Measurements from ENCODE around the gene ATXN1.

ATXN1 gene

DNA sequence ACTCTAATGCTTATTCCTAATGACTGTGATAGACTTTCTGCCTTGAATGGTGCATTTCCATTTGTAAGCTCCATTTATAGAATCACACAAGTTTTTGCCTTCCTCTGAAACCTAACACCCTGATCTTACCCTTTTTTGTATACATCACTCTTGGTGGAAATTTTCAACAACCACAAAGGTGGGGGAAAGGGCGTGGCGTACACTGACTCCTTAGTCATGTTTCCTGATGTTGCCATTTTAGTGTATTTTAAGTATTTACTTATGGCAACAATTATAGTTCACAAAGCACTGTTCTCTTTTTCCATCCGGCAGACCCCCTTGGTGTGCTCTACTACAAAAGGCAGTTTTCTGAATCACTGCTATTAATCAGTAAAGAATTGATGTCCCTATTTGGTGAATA lies 92.0 kb downstream of the ATXN1 start:
- no peak for DNase-seq

DNA sequence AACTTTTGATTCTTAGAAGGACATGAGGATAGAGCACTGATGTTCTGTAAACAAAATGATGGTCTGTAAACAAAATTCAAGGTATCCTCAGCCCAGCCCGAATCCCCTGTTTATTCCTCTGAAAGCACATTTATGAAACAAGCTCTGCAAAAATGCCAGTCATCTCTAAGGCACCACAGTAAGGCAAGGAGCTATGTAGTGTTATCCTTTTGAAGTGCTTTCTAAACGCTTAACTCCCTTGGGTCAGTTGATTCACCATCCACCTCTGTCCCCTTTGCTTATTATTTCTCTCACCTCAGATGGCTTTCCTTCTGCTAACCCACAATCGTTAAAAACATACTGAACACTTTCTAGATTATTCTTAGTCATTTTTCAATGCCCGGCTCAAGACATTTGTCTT lies 93.8 kb downstream of the ATXN1 start:
- DNase-seq, result no peak

GRCh38 chr6:16665992-16666391 lies 95.3 kb downstream of the ATXN1 start:
- DNase-seq, result no peak

GRCh38 chr6:16665182-16665581 lies 96.1 kb downstream of the ATXN1 start:
- DNase-seq, result no peak

DNA sequence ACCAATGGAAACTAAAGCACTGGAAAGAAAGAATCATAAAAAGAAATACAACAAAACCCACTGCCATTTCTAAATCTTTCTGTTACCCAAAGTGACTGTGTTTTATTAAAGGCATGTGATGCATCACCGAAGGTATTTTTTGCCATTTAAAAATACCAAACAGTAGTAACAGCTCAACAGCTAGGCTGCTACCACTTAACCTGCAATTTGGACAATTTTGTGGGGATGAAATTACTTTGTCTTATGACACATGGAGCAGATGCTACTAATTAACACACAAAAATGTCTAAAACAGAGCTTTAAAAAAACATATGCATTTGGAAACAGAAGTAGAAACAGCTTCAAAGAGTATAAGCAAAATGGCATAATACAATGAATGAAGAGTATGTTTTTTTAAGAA lies 97.4 kb downstream of the ATXN1 start:
- DNase-seq, result no peak

- DNase-seq, result no peak
These were observed 101.1 kb downstream of the ATXN1 start for GRCh38 chr6:16660157-16660497.

- no peak for DNase-seq
These were observed 101.6 kb downstream of the ATXN1 start for GRCh38 chr6:16659466-16660156.

- DNase-seq, result no peak
These were observed 102.8 kb downstream of the ATXN1 start for GRCh38 chr6:16658348-16659034.

- DNase-seq, result no peak
These were observed 103.5 kb downstream of the ATXN1 start for GRCh38 chr6:16657768-16658167.

DNA sequence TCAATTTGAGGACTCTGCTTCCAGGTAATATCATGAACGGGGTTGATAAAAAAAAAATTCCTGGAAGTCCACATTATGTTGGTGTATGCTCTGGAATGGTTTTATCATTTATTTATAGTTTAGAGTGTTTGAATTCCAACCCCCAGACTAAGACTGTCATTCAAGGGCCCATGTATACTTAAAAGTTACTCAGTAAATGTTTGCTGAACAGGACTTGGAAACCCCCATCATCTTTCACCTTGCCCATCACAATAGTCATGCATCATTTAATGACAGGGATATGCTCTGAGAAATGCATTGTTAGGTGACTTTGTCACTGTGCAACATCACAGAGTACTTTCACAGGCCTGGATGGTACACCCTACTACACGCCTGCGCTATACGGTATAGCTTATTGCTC lies 104.8 kb downstream of the ATXN1 start:
- no peak for DNase-seq

DNA sequence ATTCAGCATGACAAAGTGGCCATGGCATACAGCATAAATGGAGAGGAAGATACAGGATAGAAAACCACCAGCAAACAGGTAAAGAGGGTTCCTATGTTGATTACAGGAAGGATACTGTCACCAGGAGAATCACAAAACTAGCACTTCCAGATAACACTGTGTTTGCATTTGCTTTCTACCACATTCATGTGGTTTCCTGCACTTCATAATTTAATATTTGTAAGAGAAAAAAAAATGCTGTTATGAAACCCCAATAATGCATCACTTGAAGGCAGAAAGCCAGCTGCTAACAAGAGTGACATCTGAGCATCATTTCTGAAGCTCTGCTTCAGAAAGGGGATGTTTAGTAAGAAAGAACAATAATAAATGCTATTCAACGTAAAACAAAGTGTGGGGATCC lies 106.6 kb downstream of the ATXN1 start:
- no peak for DNase-seq

GRCh38 chr6:16653226-16653625 lies 108.0 kb downstream of the ATXN1 start:
- DNase-seq, result no peak

GRCh38 chr6:16651871-16652270 lies 109.4 kb downstream of the ATXN1 start:
- no peak for DNase-seq

GRCh38 chr6:16649890-16650289 lies 111.4 kb downstream of the ATXN1 start:
- DNase-seq, result no peak

GRCh38 chr6:16649241-16649640 lies 112.0 kb downstream of the ATXN1 start:
- DNase-seq, result no peak

DNA sequence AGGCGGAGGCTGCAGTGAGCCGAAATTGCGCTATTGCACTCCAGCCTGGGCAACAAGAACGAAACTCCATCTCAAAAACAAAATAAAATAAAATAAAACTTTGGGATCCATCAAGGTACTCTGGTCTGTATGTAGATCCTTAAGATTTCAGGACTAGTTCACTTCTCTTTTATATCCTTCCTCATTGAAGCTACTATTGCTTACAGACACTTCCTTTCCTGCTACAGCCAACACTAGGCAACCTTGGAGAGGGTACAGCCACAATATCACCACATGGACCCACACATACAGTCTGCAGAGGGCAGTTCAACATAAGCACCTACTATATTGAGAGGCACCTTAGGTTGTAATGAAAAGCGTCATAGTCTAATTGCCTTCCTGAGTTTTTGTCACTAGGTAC lies 113.3 kb downstream of the ATXN1 start:
- DNase-seq, result no peak

DNA sequence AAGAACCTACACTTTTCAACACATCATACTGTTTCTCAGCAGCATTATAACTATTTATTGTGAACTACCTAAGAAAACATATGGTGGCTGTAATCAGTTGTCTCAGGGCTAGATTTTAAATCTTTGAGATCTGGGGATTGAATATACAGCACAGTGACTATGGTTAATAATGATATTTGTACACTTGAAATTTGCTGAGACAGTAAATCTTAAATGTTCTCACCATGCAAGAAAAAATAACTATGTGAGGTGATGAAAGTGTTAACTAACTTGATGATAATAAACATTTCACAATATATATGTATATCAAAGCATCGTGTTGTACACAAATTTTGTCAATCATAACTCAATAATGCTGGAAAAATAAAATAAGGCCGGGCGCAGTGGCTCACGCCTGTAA lies 113.8 kb downstream of the ATXN1 start:
- no peak for DNase-seq

- DNase-seq, result no peak
These were observed 116.6 kb downstream of the ATXN1 start for GRCh38 chr6:16644540-16645250.

- no peak for DNase-seq
These were observed 121.4 kb downstream of the ATXN1 start for GRCh38 chr6:16639684-16640480.

DNA sequence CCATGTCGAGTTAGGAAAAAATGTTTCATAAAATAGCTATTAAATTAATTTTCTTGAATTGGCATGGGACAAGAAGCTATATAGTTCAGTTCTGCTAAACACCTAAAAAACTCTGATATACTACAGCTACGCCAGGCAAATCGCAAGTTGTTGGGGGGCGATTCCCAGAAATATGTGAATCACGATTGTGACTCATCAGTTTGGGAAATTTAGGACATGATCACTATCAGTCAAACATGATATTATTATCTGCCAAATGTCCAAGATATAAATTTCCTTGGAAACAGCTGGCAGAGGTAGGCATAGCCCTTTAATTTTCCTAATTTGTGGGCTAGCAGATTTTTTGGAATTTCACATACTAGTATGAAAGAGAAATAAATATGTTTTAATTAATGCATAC lies 123.6 kb downstream of the ATXN1 start:
- no peak for DNase-seq

DNA sequence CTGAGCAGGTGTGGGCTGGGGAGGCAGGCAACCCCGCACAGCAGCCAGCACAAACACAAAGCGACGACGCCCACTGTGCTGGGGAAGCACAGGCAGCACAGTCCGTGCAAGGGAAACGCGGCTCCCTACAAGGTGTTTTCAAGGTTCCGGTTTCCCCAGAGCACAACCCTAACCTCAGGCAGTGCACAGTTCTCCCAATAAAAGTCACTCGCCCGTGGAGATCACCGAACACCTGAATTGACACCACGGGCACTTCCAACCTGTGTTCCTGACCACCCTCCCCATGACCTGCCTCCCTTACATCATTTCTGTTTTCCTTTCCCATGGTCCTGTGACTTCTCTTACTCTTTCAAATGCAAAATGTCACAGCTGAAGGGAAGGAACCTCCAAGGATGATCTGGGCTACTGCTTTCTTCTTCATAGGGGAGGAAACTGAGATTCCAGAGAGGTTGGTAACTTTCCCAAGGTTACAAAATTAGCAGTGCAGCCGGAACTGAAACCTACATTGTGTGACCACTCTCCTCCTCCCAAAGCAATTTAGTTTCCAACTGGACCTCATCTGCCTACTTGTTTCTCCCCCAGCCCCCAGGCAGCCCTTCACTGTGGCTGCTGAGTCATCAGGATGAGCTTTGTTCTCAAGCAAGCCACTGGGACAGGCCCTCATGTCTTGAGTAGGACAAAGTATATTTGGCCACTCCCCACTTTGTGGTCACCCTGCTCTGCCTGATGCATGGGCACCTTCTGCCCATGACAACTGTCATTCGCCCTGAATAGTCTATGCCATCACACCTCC lies 125.3 kb downstream of the ATXN1 start:
- DNase-seq, result no peak

DNA sequence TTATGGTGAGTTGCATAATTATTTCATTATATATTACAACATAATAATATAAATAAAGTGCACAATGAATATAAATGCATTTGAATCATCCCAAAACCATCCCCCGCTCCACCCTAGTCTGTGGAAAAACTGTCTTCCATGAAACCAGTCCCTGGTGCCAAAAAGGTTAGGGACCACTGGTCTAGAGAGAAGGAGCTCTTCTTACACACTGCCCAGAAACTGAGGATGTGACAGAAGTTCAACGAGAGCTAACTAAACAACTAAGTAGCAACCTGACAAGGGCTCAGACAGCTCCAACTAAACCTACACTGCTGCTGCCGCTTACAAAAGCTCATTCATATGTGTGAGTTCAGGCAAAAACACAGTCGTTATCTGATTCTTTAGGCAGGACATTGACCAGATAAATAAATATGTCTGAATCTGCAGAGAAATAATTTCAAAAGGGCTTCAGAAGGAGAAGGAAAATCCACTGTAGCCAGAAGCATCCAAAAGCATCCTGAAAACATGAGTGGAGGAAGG lies 125.9 kb downstream of the ATXN1 start:
- no peak for DNase-seq

Data from GDM1 (cell line).